Measurements from ENCODE around the gene ANTKMT. TPM values are rescaled to one million over a fixed set of nuclear protein-coding genes. Genes with fewer than 3 reads are reported as not detected.

Gene ANTKMT
- total RNA-seq, 1 donor from 2014 or later, result 22.6 TPM

- no peaks in the 10 kb centered on the region for H3K36me3 ChIP-seq (ENCODE audit: insufficient read depth, low read length)
- peaks cover 2% of the 10 kb centered on the region for H3K27me3 ChIP-seq (ENCODE audit: insufficient read depth, low read length)
- no peak for TF ChIP-seq CTCF (IDR thresholded peaks at IDR 0.05; ENCODE audit: insufficient read depth, low read depth, low read length)
- no peak for TF ChIP-seq EZH2 (IDR thresholded peaks at IDR 0.05; ENCODE audit: insufficient read depth, low read length)
- H3K4me1 ChIP-seq (ENCODE audit: insufficient read depth, low read length), result peaks cover 7% of the 10 kb centered on the region
- DNase-seq (ENCODE audit: low read depth) (no peak), FAIRE-seq (no peak)
- Mint-ChIP-seq H3K36me3 (ENCODE audit: low read depth, unreplicated experiment) (peaks cover 1% of the 10 kb centered on the region), H3K27me3 (ENCODE audit: low read depth, unreplicated experiment) (peaks cover 15% of the 10 kb centered on the region), H3K9me3 (ENCODE audit: unreplicated experiment) (peaks cover 5% of the 10 kb centered on the region), H3K27ac (ENCODE audit: unreplicated experiment) (no peak overlapping the region), H3K4me3 (ENCODE audit: unreplicated experiment) (no peak overlapping the region), H3K4me1 (ENCODE audit: low read depth, unreplicated experiment) (peaks cover 2% of the 10 kb centered on the region)
- no peaks in the 10 kb centered on the region for H3K79me2 ChIP-seq (ENCODE audit: insufficient read depth, low read length)
- H3K9me3 ChIP-seq (ENCODE audit: insufficient read depth, low read depth, low read length), result no peaks in the 10 kb centered on the region
- H3K27ac ChIP-seq (ENCODE audit: low read depth, low read length), result no peak overlapping the region
- H4K20me1 ChIP-seq (ENCODE audit: insufficient read depth, low read length), result no peaks in the 10 kb centered on the region
- no peak overlapping the region for H3K9ac ChIP-seq (ENCODE audit: low read length)
- H2AFZ ChIP-seq (ENCODE audit: low read depth, low read length), result no peak overlapping the region
- no peak overlapping the region for H3K4me3 ChIP-seq (ENCODE audit: insufficient read depth, low read depth, low read length)
- H3K4me2 ChIP-seq (ENCODE audit: low read length), result no peak overlapping the region
Measured at GRCh38 chr16:754656-755055, 33.7 kb downstream of the ANTKMT start.

- Histone ChIP-seq H3K79me2 (ENCODE audit: insufficient read depth, low read length) (no peaks in the 10 kb centered on the region), H3K4me2 (ENCODE audit: low read length) (no peak overlapping the region), H3K9ac (ENCODE audit: low read length) (no peak overlapping the region), H2AFZ (ENCODE audit: low read depth, low read length) (no peak overlapping the region), H3K36me3 (ENCODE audit: insufficient read depth, low read length) (no peaks in the 10 kb centered on the region), H3K4me1 (ENCODE audit: insufficient read depth, low read length) (peaks cover 12% of the 10 kb centered on the region), H3K27me3 (ENCODE audit: insufficient read depth, low read length) (peaks cover 2% of the 10 kb centered on the region), H4K20me1 (ENCODE audit: insufficient read depth, low read length) (no peaks in the 10 kb centered on the region), H3K9me3 (ENCODE audit: insufficient read depth, low read depth, low read length) (no peaks in the 10 kb centered on the region), H3K4me3 (ENCODE audit: insufficient read depth, low read depth, low read length) (no peak overlapping the region), H3K27ac (ENCODE audit: low read depth, low read length) (no peak overlapping the region)
- peaks cover 3% of the 10 kb centered on the region for H3K36me3 Mint-ChIP-seq (ENCODE audit: low read depth, unreplicated experiment)
- H3K9me3 Mint-ChIP-seq (ENCODE audit: unreplicated experiment), result peaks cover 5% of the 10 kb centered on the region
- H3K4me1 Mint-ChIP-seq (ENCODE audit: low read depth, unreplicated experiment), result peaks cover 2% of the 10 kb centered on the region
- FAIRE-seq (no peak), DNase-seq (ENCODE audit: low read depth) (no peak)
- TF ChIP-seq EZH2 (IDR thresholded peaks at IDR 0.05; ENCODE audit: insufficient read depth, low read length) (no peak), CTCF (IDR thresholded peaks at IDR 0.05; ENCODE audit: insufficient read depth, low read depth, low read length) (no peak)
- peaks cover 15% of the 10 kb centered on the region for H3K27me3 Mint-ChIP-seq (ENCODE audit: low read depth, unreplicated experiment)
- no peak overlapping the region for H3K4me3 Mint-ChIP-seq (ENCODE audit: unreplicated experiment)
- H3K27ac Mint-ChIP-seq (ENCODE audit: unreplicated experiment), result no peak overlapping the region
Measured at GRCh38 chr16:756428-756827, 35.5 kb downstream of the ANTKMT start.

- Histone ChIP-seq H3K4me3 (ENCODE audit: insufficient read depth, low read depth, low read length) (no peak overlapping the region), H3K79me2 (ENCODE audit: insufficient read depth, low read length) (no peaks in the 10 kb centered on the region), H3K4me2 (ENCODE audit: low read length) (no peak overlapping the region), H3K9me3 (ENCODE audit: insufficient read depth, low read depth, low read length) (no peaks in the 10 kb centered on the region), H3K9ac (ENCODE audit: low read length) (no peak overlapping the region), H2AFZ (ENCODE audit: low read depth, low read length) (no peak overlapping the region), H3K4me1 (ENCODE audit: insufficient read depth, low read length) (peaks cover 7% of the 10 kb centered on the region), H3K27ac (ENCODE audit: low read depth, low read length) (no peak overlapping the region), H3K36me3 (ENCODE audit: insufficient read depth, low read length) (no peaks in the 10 kb centered on the region), H4K20me1 (ENCODE audit: insufficient read depth, low read length) (no peaks in the 10 kb centered on the region), H3K27me3 (ENCODE audit: insufficient read depth, low read length) (no peaks in the 10 kb centered on the region)
- H3K9me3 Mint-ChIP-seq (ENCODE audit: unreplicated experiment), result peaks cover 5% of the 10 kb centered on the region
- DNase-seq (ENCODE audit: low read depth) (no peak), FAIRE-seq (no peak)
- no peaks in the 10 kb centered on the region for H3K4me1 Mint-ChIP-seq (ENCODE audit: low read depth, unreplicated experiment)
- H3K27me3 Mint-ChIP-seq (ENCODE audit: low read depth, unreplicated experiment), result peaks cover 8% of the 10 kb centered on the region
- H3K36me3 Mint-ChIP-seq (ENCODE audit: low read depth, unreplicated experiment), result peaks cover 3% of the 10 kb centered on the region
- no peak overlapping the region for H3K4me3 Mint-ChIP-seq (ENCODE audit: unreplicated experiment)
- no peak for TF ChIP-seq EZH2 (IDR thresholded peaks at IDR 0.05; ENCODE audit: insufficient read depth, low read length)
- no peak for TF ChIP-seq CTCF (IDR thresholded peaks at IDR 0.05; ENCODE audit: insufficient read depth, low read depth, low read length)
- H3K27ac Mint-ChIP-seq (ENCODE audit: unreplicated experiment), result no peak overlapping the region
Measured at GRCh38 chr16:759110-759910, 38.4 kb downstream of the ANTKMT start.

Data from astrocyte (in vitro differentiated cells and primary cell).